ENCODE data around the gene TRPC4.

DNA sequence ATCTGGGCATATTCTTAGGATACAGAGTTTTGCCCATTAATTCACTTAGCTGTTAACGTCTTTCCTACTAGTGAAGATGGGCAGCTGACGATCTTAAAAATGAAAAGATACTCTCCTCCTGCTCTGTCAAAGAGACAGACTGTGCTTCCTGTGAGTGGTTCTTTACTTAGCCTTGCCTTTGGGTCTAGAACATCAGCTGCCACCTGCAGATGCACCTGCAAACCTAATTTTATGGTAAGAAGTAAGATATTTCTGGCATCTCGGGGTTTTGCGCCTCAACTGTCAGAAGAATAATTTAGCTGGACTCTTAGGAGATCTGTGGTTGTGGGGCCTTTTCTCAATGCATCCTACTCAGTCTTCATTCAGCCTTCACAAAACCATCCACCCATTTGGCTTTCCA, 36.2 kb downstream of the TRPC4 start:
- TF ChIP-seq, protein P1, sequence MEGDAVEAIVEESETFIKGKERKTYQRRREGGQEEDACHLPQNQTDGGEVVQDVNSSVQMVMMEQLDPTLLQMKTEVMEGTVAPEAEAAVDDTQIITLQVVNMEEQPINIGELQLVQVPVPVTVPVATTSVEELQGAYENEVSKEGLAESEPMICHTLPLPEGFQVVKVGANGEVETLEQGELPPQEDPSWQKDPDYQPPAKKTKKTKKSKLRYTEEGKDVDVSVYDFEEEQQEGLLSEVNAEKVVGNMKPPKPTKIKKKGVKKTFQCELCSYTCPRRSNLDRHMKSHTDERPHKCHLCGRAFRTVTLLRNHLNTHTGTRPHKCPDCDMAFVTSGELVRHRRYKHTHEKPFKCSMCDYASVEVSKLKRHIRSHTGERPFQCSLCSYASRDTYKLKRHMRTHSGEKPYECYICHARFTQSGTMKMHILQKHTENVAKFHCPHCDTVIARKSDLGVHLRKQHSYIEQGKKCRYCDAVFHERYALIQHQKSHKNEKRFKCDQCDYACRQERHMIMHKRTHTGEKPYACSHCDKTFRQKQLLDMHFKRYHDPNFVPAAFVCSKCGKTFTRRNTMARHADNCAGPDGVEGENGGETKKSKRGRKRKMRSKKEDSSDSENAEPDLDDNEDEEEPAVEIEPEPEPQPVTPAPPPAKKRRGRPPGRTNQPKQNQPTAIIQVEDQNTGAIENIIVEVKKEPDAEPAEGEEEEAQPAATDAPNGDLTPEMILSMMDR (IDR thresholded peaks at IDR 0.05) = no peak
- no peak for TF ChIP-seq CBX8 (IDR thresholded peaks at IDR 0.05)
- no peak for TF ChIP-seq MAX (IDR thresholded peaks at IDR 0.05)
- TF ChIP-seq SMC3 (IDR thresholded peaks at IDR 0.05) = no peak
- no peak for TF ChIP-seq KDM1A (IDR thresholded peaks at IDR 0.05; ENCODE audit: low read depth)
- TF ChIP-seq BHLHE40 (IDR thresholded peaks at IDR 0.05; ENCODE audit: low read depth, low read length) = no peak
- TF ChIP-seq POLR2A (IDR thresholded peaks at IDR 0.05; ENCODE audit: low read length) = no peak
- TF ChIP-seq, protein P2, sequence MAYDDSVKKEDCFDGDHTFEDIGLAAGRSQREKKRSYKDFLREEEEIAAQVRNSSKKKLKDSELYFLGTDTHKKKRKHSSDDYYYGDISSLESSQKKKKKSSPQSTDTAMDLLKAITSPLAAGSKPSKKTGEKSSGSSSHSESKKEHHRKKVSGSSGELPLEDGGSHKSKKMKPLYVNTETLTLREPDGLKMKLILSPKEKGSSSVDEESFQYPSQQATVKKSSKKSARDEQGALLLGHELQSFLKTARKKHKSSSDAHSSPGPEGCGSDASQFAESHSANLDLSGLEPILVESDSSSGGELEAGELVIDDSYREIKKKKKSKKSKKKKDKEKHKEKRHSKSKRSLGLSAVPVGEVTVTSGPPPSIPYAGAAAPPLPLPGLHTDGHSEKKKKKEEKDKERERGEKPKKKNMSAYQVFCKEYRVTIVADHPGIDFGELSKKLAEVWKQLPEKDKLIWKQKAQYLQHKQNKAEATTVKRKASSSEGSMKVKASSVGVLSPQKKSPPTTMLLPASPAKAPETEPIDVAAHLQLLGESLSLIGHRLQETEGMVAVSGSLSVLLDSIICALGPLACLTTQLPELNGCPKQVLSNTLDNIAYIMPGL (CRISPR knock-in tag; IDR thresholded peaks at IDR 0.05; ENCODE audit: borderline replicate concordance) = no peak
- TF ChIP-seq, protein P3, sequence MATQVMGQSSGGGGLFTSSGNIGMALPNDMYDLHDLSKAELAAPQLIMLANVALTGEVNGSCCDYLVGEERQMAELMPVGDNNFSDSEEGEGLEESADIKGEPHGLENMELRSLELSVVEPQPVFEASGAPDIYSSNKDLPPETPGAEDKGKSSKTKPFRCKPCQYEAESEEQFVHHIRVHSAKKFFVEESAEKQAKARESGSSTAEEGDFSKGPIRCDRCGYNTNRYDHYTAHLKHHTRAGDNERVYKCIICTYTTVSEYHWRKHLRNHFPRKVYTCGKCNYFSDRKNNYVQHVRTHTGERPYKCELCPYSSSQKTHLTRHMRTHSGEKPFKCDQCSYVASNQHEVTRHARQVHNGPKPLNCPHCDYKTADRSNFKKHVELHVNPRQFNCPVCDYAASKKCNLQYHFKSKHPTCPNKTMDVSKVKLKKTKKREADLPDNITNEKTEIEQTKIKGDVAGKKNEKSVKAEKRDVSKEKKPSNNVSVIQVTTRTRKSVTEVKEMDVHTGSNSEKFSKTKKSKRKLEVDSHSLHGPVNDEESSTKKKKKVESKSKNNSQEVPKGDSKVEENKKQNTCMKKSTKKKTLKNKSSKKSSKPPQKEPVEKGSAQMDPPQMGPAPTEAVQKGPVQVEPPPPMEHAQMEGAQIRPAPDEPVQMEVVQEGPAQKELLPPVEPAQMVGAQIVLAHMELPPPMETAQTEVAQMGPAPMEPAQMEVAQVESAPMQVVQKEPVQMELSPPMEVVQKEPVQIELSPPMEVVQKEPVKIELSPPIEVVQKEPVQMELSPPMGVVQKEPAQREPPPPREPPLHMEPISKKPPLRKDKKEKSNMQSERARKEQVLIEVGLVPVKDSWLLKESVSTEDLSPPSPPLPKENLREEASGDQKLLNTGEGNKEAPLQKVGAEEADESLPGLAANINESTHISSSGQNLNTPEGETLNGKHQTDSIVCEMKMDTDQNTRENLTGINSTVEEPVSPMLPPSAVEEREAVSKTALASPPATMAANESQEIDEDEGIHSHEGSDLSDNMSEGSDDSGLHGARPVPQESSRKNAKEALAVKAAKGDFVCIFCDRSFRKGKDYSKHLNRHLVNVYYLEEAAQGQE (IDR thresholded peaks at IDR 0.05) = no peak
- TF ChIP-seq KDM5A (IDR thresholded peaks at IDR 0.05) = no peak
- no peak for TF ChIP-seq RNF2 (IDR thresholded peaks at IDR 0.05; ENCODE audit: borderline replicate concordance, low read depth)
- TF ChIP-seq EP300 (IDR thresholded peaks at IDR 0.05) = no peak

Data from A549 (cell line).